Ammon's horn (tissue), 1 donor: Measurements from ENCODE around the gene LTB.

Experiments
- DNase-seq: peaks from one replicate; pipeline ENCODE4 v3.0.0-alpha.2; 2016; ENCODE audit warnings: low spot score

The LTB gene

DNA sequence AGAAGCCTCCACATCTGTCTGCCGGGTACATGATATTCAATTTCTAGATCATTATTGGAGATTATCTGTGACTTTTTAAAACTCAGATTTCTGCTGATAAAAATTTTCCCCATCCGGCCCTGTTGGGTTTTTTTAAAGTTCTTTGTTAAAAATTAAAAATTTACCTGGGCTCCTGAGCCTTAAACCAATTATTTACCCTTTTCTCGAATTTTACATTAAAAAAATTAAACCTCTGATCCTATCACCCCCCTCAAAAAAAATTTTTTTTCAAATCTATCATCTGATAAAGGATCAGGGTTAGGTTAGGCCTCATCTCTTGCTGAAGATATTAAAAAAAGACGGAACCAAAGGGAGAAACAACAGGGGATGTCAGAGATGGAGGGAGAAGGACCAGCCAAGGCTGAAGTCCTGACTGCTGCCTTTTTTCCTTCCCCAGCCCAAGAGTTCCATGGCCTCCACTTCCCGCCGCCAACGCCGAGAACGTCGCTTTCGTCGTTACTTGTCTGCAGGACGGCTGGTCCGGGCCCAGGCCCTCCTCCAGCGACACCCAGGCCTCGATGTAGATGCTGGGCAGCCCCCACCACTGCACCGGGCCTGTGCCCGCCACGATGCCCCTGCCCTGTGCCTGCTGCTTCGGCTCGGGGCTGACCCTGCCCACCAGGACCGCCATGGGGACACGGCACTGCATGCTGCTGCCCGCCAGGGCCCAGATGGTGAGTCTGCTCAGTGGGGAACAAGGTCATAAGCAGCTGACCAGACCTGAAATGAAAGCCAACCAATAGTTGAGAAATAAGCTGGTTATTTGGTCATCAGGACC lies 34.3 kb downstream of the LTB start:
- no peak for DNase-seq

DNA sequence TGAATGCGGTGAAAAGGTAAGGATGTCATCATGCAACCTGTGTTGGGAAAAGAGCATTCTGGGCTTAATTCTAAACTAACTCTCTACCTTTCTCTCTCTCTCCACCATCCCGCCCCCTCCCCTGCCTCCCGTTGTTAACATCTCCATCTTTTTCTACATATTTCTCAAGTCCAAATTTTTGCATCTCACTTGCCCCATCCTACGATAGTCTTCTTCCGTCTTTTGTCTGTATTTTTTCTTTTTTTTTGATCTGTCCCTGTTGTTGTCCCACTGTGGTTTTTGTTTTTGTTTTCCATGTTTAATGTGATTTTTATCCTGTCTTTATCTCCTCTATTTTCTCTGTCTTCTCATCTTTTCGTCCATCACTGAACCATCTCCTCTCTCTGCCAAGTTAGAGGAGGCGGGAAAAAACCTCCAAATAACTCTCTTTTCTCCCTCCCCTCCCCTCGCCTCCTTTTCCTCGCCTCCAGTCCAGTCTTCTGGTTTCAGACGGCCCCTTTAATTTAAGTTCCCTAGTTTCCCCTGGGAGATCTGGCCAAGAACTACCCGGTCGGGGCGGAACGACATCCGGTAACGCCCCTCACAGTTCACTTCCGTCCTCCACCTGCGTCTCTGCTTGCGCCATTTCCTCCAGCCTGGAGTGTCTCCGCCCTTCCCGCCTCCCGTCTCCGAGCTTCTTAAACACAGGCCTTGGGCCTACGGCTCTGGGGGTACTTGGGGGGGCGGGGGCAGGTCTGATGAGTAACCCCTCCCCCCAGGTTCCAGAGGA lies 35.1 kb downstream of the LTB start, which contains the start of gene NFKBIL1:
NFKBIL1 (plus strand) TSS at position 651 of the 769 bp plus-strand sequence; CDS start at position 738, 87 bp downstream.
- peak; percentile 99 for DNase-seq

DNA sequence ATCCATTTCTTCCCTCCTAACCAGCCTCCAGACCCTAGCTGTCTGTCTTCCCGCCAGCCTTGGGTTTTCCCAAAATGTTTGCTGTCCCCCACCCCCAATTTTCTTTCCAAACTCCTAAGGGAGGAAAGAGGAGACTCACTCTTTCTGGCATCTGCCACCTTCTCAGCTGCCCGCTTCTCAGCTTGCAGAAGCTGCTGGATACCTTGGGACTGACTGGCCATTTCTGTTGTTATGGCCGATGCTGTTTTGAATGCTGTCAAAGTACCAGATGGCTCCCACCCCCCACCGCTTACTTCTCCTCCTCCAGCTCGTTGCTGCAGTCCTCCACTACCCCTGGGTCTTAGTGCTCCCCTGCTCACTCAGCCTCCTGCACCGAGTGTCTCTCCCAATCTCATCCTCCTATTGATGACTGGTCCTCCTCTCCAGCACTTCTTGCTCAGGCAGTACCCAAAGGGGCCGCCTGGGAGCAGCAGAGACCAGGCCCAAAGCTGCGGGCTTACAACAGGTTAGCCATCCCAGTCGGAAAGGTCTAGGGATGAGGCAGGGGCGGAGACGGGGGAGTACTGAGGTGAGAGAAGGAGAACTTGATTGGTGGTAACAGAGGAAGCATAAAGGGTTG lies 35.8 kb downstream of the LTB start, which contains the start of gene ATP6V1G2:
ATP6V1G2 (minus strand) TSS at position 270 of the 619 bp plus-strand sequence; CDS start at position 221, 49 bp downstream.
- peak; percentile 96 for DNase-seq

DNA sequence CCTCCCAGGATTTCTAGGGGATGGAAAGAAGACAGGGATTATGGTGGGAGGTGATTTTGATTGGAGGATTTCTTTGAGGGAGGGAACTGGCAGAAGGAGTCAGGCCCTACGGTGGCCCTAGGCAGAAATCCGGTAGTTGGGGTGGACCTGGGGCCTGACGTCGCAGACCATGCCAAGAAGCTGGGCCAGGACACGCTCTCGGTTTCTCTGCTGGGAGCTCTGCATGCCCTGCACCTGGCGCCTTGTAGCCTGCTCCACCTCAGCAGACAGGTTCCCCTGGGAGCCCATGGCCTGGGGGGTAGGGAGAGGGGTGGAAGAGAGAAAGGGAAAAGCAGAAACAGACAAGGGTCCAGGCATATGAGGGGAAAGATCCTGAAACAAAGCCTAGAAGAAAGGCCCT lies 36.9 kb downstream of the LTB start:
- no peak for DNase-seq

DNA sequence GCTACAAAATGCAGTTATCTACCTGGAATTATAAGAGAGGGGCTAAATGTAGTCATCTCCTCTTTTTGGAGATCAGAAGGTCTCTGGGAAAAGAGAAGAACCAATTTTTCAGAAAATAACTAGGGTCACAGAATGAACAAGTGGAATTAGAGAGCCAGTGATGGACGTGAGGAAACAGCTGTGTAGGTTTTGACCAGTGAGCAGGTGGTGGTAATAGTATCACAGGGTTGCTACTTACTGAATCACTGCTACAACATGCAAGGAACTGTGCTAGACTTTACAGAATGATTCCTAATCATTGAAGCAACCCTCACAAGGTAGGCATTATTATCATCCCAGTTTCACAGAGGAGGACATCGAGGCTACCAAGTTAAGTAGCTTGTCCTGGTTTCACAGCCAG lies 37.5 kb downstream of the LTB start:
- no peak for DNase-seq

DNA sequence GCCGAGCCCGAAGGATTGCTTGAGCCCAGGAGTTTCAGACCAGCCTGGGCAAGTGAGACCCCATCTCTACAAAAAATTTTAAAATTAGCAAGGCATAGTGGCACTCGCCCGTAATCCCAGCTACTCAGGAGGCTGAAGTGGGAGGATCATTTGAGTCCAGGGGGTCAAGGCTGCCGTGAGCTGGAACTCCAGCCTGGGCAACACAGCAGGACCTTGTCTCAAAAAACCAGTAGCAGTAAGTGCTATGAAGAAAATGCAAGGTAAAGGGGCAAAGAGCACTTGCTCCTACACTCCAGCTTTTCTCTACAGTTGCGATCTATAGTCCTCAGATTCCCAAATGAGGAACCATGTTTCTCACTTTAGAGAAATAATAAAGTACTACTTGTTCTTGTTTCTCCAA lies 38.6 kb downstream of the LTB start:
- DNase-seq: no peak

DNA sequence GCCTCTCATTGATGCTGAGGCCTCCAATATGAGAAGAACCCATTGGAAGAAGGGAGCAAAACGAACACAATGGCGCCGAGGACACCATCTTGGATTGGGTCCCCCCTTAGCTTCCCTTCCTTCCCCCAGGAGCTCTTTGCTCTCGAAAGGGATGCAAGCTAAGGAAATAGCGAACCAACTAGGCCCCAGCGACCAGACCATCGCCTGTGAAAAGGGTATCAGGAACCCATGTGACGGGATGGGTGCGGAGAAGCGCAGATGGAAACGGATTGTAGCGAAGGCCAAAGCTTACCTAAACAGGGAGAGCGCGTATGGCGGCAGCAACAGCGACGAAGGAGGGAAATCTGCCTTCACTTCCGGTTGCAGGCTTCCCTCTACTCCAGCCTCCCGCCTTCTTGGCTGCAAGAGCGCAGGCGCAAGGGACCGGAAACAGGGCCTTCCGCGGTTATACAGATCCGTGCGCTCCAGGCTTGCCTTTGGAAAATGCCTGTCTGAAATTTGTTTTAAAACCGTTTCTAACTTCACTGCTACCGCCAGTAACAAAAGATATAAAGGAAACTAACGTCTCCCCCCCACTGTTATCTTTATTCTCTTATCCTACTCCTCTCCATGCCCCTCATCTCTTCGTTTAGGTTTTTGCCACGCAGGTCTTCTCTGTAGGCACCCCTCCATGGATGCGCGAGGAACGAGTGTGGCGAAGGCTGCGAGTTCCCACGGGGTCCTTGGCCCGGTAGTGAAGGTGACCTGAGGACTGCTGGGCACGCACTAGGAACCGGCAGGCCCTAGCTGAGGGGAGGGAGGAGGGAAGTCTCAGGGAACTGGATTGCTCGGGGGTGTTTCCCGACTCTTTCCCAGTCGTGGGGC lies 40.3 kb downstream of the LTB start, which contains the start of gene DDX39B:
DDX39B (minus strand) TSS at position 346 of the 864 bp plus-strand sequence. CDS start 1,471 bp downstream, outside the sequence.
- DNase-seq: peak; percentile 98

DNA sequence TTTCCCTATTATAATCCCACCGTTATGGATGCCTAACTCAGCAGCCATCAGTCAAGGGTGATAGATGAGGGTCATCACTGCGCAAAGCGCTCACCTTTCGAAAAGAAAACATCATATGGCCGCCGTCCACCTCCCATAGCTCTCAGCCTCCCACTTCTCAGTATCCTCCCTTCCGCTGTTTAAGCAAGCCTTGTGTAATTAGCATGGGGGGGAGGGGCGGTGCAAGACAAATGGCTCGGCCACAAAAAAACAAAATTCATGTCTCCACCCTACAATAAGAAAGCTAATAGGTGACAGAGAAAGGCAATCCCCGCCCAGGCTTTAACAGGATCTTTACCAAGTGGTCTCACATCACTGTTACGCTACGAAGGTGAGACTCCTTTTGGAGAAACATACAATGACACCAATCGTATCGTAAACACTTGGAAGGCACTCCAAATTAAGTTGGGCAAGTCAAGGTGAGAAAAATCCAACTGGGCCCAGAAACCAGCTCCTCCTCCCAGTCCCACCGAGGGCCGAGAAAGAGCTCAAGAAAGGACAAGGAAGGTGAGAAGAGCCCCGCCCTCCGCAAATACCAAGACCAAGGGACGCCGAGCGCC lies 41.1 kb downstream of the LTB start:
- peak; percentile 34 for DNase-seq

DNA sequence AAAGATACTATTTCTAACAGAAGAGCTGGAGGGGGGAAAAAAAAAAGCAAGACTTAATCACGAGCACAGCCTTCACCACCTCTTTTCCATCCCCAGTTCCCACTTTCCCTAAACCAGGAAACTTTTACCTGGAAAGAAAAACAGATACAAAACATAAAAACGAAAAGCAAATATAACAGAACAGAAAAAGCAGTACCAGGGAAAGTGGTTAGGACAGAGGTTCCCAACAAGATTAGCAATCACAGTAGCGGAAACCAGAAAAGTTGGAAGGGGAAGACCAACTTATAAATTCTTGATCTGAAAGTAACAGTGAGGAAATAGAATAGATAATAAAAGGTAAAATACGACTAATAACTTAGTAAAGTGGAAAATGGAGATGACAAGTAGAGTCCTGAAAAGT lies 41.6 kb downstream of the LTB start:
- DNase-seq: no peak

DNA sequence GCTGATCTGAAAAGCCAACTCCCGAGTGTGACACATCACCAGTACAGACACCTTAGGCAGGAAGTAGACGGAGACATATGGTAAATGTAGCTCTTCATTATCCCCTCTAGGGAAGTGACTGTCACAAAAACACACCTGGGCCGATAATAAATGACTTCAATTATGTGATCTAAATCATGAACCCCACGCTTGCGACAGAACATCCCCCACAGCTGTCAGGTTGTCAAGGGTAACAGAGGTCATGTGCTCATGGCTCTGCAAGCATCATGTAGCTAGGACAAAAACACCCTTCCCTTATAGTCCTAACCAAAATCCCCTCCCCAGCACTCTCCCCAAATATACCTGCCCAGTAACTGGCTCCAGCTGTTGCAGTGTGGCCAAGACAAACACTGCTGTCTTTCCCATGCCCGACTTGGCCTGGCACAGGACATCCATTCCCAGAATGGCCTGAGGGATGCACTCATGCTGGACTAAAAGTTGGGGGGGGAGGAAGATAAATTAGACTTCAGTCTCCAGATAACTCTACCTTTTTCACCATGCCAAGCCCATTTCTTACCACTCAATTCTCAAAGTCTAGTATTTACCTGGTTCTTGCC lies 43.3 kb downstream of the LTB start:
- DNase-seq: no peak

DNA sequence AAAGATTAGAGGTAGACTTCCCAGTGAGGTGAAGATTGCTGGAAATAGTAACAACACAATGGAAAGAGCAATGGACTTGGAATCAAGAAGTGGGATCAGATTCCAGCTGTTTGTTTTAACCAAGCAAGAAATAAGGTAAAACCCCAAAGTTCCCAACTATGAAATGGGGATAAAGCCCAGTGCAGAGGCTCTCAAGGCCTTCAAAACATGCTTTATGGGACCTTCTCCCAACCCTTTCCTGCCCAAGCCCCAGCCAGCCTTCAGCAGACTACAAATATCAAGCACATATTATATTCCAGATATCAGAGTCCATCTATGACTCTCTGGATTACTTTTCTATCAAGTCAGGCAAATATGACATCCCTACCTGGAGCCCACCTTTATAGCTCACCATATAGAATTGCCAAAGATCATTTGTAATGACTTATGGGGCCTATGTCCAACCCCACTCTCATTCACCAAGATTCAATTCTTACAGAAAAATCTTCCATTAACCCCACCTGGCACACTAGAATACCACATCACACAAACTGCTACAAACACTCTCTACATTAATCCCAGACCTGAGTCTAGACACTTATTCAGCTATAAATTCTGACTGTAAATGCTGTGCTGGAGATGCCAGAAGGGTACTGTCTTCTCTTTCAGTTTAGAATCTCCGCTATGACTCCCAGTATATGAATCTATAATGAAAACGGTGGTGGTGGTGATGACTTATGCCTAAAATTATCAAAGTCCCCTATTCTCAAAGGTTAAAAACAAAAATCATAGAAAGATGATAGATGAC lies 46.5 kb downstream of the LTB start:
- no peak for DNase-seq

DNA sequence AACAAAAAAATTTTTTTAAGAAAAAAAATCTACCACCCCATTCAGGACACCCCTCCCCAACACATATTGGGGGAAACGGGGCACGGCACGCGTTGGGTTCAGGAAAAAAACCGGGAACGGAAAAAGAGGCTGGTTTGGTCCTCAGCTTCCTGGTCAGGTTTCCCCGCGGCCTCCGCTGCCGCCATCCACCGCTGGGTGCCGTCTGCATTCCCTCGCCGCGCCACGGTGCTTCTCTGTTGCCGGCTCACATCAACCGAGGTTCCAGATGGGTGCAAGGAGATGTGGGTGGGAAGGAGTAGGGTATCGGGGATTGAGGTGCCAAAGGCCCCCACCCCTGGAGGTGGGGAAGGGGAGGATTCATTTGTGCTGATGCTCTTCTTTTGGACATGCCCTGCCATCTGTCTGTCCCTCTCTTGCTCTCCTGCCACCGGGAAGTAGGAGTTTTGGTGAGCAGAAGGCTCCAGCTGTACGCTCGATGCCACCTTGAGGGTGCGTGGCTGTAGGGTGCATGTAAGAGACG lies 47.6 kb downstream of the LTB start:
- no peak for DNase-seq

DNA sequence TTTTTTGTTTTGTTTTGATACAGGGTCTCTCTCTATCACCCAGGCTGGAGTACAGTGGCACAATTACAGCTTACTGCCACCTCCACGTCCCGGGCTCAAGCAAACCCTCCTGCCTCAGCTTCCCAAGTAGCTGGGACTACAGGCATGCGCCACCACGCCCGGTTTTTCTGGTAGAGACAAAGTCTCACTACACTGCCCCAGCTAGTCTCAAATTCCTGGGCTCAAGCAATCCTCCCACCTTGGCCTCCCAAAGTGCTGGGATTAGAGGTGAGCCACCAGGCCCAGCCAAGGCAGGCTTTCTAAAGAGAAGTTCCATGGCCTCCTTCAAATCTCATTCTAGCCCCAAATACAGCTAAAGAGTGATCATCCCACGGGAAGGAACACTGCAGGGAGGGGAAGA lies 48.2 kb downstream of the LTB start:
- DNase-seq: no peak

DNA sequence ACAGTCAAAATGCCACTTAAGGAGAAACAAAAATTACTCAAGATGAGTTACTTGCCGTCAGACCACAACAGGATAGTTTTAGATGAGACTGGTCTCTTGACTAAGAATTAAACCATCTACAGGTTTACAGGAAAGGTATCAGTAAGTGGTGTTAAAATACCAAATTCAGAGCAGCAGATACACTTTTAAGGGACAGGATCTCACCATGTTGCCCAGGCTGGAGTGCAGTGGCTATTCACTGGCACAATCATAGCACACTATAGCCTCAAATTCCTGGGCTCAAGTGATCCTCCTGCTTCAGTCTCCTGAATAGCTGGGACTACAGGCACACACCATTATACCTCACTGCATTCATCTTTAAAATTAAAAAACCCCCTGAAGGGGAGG lies 48.8 kb downstream of the LTB start:
- no peak for DNase-seq

DNA sequence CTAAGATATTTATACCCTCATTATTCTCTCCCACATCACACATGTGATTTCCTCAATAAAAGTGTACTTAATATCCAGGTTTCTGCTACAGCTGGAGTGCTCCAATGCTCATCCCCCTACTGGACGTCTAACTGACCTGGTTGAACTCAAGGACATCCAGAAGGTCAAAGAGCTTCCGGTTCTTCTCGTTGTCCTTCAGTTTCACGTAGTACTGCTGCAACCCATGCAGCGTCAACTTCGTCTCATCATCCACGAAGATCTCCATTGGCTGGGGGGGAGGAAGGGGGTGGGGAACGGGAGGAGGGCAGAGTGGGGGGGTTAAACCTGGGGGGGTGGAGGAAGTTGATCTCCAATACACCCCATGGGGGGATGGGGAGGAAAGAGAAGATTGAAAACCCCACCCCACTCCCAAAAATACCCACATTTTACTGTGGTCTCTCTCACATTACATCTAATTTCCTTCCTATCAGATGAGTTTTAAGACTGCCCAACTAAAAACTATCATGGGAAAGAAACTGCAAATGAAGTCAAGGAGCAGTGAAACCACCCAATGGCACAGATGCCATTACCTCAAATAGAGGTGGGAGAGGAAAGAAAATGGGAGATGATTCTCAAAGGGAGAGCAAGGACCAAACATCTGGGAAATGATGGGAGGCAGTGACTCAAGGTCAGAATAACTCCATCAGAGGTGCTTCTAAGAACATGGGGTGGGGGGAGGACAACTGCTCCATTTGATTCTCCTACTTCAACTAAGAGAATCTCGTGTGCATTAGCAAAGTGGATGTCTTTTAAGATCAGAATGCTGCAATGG lies 49.4 kb downstream of the LTB start:
- no peak for DNase-seq

DNA sequence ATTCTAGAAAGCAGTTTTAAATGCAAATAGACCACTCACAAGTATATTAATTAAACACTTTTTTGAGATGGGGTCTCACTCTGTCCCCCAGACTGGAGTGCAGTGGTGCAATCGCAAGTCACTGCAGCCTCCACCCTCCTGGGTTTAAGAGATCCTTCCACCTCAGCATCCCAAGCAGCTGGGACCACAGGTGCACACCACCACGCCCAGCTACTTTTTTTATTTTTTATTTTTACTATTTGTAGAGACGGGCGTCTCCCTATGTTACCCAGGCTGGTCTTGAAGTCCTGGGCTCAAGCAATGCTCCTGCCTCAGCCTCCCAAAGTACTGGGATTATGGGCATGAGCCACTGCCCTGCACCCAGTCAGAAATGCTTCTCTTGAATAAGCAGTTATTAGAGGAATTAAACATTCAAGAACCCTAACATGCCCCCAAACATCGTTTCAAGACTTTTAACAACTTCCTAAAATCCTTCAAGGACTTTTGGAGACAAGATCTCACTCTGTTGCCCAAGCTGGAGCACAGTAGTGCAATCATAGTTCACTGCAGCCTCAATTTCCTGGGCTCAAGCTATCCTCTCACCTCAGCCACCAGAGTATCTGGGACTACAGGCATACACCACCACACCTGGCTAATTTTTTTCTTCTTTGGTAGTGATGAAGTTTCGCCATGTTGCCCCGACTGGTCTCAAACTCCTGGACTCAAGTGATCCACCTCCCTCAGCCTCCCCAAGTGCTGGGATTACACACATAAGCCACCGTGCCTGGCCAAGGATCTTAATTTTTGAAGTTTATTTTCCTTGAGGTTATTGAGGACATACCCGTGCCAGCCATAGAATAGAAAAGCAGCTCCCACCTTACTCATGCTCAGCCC lies 50.2 kb downstream of the LTB start:
- no peak for DNase-seq

DNA sequence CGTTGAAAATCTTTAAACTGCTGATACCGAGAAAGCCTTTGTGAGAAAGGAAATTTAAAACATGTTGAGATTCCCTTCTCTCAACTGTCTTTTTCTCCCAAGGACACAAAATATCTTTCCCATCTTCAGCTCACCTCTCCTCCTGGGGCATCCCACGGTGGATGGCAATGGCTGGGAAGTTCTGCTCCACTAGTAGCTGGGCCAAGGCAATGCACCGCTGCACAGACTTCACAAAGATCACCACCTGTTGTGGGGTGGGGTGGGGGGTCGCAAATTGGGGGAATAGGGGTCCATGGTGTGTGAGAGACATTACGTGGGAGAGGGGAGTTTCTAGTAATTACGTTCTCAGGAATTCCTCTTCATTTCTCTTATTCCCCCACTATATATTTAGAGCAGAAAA lies 51.1 kb downstream of the LTB start:
- no peak for DNase-seq

DNA sequence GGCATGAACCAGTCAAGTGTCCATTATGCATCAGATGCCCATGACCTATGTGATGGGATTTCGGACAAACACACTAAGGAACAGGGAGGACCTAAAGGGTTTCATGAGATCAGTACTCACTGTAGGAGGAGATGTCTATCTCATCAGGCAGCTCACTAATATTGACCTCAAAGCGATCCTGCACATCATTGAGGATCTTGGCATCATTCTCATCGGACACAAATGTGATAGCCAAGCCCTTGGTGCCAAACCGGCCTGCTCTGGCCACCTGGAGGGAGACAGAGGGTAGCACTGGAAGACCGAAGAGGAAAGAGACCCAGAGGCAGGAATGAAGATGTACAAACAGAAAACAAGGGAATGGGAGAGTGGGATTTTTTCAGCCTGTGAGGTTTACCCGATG lies 51.6 kb downstream of the LTB start:
- DNase-seq: no peak
